Measurements from ENCODE around the gene CAMK1D. TPM values are rescaled to one million over a fixed set of nuclear protein-coding genes. Genes with fewer than 3 reads are reported as not detected.

The CAMK1D gene
- total RNA-seq, 1 donor, result 11.2 TPM

- H3K27ac ChIP-seq (ENCODE audit: low read depth, low read length), result peak overlapping the region; percentile 54
- no peak for DNase-seq (ENCODE audit: insufficient read length, low spot score, missing footprints)
- H3K36me3 ChIP-seq (ENCODE audit: insufficient read depth, low read length), result no peaks in the 10 kb centered on the region
- no peaks in the 10 kb centered on the region for H3K79me2 ChIP-seq (ENCODE audit: insufficient read depth, low read length)
- H3K4me3 ChIP-seq (ENCODE audit: insufficient read depth, low read length), result no peak overlapping the region
- H2AFZ ChIP-seq (ENCODE audit: low read length), result no peak overlapping the region
- no peaks in the 10 kb centered on the region for H3K9me3 ChIP-seq (ENCODE audit: low read depth, low read length)
- no peaks in the 10 kb centered on the region for H3K4me1 ChIP-seq (ENCODE audit: insufficient read depth, low read length)
- H4K20me1 ChIP-seq (ENCODE audit: insufficient read depth, low read length), result no peaks in the 10 kb centered on the region
- no peaks in the 10 kb centered on the region for H3K27me3 ChIP-seq (ENCODE audit: insufficient read depth, low read length)
- H3K4me2 ChIP-seq (ENCODE audit: insufficient read depth, low read length), result no peak overlapping the region
- TF ChIP-seq CTCF (IDR thresholded peaks at IDR 0.05; ENCODE audit: extremely low read depth, low read depth, low read length), result no peak
These were observed 41.9 kb downstream of the CAMK1D start for GRCh38 chr10:12391206-12391605.

- no peak for TF ChIP-seq CTCF (IDR thresholded peaks at IDR 0.05; ENCODE audit: extremely low read depth, low read depth, low read length)
- no peak overlapping the region for H3K4me2 ChIP-seq (ENCODE audit: insufficient read depth, low read length)
These were observed 44.5 kb downstream of the CAMK1D start for GRCh38 chr10:12393831-12394230.

GRCh38 chr10:12394241-12395033 lies 45.1 kb downstream of the CAMK1D start:
- H3K4me1 ChIP-seq (ENCODE audit: insufficient read depth, low read length), result no peaks in the 10 kb centered on the region
- no peak for TF ChIP-seq CTCF (IDR thresholded peaks at IDR 0.05; ENCODE audit: extremely low read depth, low read depth, low read length)
- no peak overlapping the region for H3K4me3 ChIP-seq (ENCODE audit: insufficient read depth, low read length)
- H3K9me3 ChIP-seq (ENCODE audit: low read depth, low read length), result no peaks in the 10 kb centered on the region
- no peak for DNase-seq (ENCODE audit: insufficient read length, low spot score, missing footprints)
- H3K79me2 ChIP-seq (ENCODE audit: insufficient read depth, low read length), result no peaks in the 10 kb centered on the region
- H3K36me3 ChIP-seq (ENCODE audit: insufficient read depth, low read length), result no peaks in the 10 kb centered on the region
- no peak overlapping the region for H3K4me2 ChIP-seq (ENCODE audit: insufficient read depth, low read length)
- H3K27ac ChIP-seq (ENCODE audit: low read depth, low read length), result no peak overlapping the region
- H4K20me1 ChIP-seq (ENCODE audit: insufficient read depth, low read length), result no peaks in the 10 kb centered on the region
- no peaks in the 10 kb centered on the region for H3K27me3 ChIP-seq (ENCODE audit: insufficient read depth, low read length)
- no peak overlapping the region for H2AFZ ChIP-seq (ENCODE audit: low read length)

More at GRCh38 chr10:12393831-12394230, 44.5 kb downstream of the CAMK1D start:
- Histone ChIP-seq H3K9me3 (ENCODE audit: low read depth, low read length) (no peaks in the 10 kb centered on the region), H4K20me1 (ENCODE audit: insufficient read depth, low read length) (no peaks in the 10 kb centered on the region), H3K79me2 (ENCODE audit: insufficient read depth, low read length) (no peaks in the 10 kb centered on the region), H3K27ac (ENCODE audit: low read depth, low read length) (no peak overlapping the region), H3K36me3 (ENCODE audit: insufficient read depth, low read length) (no peaks in the 10 kb centered on the region), H3K4me1 (ENCODE audit: insufficient read depth, low read length) (no peaks in the 10 kb centered on the region), H3K4me3 (ENCODE audit: insufficient read depth, low read length) (no peak overlapping the region), H3K27me3 (ENCODE audit: insufficient read depth, low read length) (no peaks in the 10 kb centered on the region), H2AFZ (ENCODE audit: low read length) (no peak overlapping the region)
- no peak for DNase-seq (ENCODE audit: insufficient read length, low spot score, missing footprints)

GRCh38 chr10:12396093-12396492 lies 46.7 kb downstream of the CAMK1D start:
- no peak overlapping the region for H3K27ac ChIP-seq (ENCODE audit: low read depth, low read length)
- TF ChIP-seq CTCF (IDR thresholded peaks at IDR 0.05; ENCODE audit: extremely low read depth, low read depth, low read length), result no peak
- no peak overlapping the region for H3K4me2 ChIP-seq (ENCODE audit: insufficient read depth, low read length)
- H2AFZ ChIP-seq (ENCODE audit: low read length), result no peak overlapping the region
- H3K4me1 ChIP-seq (ENCODE audit: insufficient read depth, low read length), result no peaks in the 10 kb centered on the region
- no peaks in the 10 kb centered on the region for H3K9me3 ChIP-seq (ENCODE audit: low read depth, low read length)
- H3K36me3 ChIP-seq (ENCODE audit: insufficient read depth, low read length), result no peaks in the 10 kb centered on the region
- no peak overlapping the region for H3K4me3 ChIP-seq (ENCODE audit: insufficient read depth, low read length)
- no peak for DNase-seq (ENCODE audit: insufficient read length, low spot score, missing footprints)
- no peaks in the 10 kb centered on the region for H3K79me2 ChIP-seq (ENCODE audit: insufficient read depth, low read length)
- H4K20me1 ChIP-seq (ENCODE audit: insufficient read depth, low read length), result no peaks in the 10 kb centered on the region
- H3K27me3 ChIP-seq (ENCODE audit: insufficient read depth, low read length), result no peaks in the 10 kb centered on the region

Data from osteoblast (primary cell).